ENCODE results near the gene TOR2A.
"Not testable (repeated sequence)": the region's sequence is repeated elsewhere in the genome, so short reads cannot be mapped to it uniquely, and the experiment has no call there.

The TOR2A gene

DNA sequence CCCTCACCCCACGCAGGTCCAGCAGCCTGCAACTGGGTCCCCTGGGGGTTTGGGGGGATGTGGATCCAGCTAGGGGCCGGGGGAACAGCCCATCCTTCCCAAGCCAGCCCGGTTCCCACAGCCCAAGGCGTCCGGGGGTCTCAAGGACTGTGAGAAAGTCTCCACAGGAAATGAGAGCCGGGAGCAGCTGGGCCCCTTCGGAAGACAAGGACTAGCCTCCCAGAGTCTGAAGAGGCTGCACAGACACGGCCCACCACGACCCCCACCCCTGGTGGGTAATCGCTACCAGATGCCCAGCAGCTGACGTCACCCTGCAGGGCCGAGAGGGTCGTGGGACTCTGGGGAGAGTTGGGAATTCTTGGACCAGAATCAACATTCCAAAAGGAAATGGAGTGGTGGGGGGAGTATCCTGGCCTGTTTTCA, 32.8 kb upstream of the TOR2A start:
- DNase-seq: no peak

DNA sequence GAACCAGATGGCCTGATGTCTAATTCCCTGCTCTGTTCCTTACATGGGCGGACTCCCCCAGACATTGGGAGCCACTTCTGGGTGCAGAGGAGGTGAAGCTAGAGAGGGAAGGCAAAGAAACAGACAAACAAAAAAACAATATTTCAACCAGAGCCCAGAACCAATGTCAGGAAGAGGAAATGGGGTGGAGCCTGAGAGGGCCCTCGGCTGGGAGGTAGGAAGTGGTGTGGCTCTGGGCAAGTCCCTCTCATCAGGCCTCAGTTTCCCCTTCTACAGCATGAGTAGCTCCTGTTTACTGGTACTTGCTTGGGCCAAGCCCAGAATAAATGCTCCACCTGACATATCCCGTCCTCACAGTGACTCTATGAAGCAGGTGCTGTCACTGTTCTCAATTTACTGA, 32.3 kb upstream of the TOR2A start:
- DNase-seq: no peak

- no peak for DNase-seq
Observed at GRCh38 chr9:127765418-127765817, 30.3 kb upstream of the TOR2A start.

DNA sequence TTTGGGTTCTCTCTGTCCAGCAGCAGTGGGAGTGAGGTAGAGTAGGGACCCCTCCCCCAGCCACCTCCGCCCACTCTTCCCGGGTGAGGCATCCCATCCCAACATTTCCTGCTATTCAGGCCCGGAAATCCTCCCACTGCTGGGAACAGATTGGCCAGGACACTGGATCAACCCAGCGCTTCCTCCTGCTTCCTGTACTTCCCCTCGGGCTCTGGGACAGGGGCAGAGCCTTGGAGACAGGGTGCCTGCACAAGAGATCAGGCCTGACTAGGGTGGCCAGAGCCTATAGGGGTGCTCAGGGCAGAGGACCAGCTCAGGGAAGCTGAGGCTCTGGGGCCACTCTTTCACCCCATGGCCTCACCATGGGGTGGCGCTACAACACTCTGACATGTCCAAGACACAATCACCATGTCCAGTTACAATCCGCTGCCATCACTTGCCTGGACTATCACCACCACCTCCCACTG, 28.9 kb upstream of the TOR2A start:
- no peak for DNase-seq

- no peak for DNase-seq
Observed at GRCh38 chr9:127762111-127762676, 27.1 kb upstream of the TOR2A start.

DNA sequence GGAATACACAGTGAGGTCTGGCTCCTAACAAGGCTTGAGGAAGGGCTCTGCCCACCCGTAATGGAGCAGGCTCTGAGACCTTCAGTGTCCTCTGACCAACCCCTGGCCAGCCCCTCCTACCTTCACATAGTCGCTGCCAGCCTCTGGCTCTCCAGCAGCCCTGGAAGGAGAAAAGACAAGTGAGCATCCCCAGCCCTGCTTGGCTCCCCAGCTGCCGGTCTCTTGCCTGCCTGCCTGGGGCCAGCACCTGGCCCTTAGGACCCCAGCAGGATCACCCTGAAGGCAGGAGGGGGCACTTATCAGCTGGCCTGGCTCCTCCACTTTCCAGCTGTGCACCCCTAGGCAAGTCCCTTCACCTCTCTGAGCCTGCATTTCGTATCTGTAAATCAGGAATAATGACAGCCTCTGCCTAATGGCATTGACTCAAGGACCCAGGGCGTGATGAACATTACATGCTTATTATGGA, 26.4 kb upstream of the TOR2A start:
- DNase-seq: no peak

DNA sequence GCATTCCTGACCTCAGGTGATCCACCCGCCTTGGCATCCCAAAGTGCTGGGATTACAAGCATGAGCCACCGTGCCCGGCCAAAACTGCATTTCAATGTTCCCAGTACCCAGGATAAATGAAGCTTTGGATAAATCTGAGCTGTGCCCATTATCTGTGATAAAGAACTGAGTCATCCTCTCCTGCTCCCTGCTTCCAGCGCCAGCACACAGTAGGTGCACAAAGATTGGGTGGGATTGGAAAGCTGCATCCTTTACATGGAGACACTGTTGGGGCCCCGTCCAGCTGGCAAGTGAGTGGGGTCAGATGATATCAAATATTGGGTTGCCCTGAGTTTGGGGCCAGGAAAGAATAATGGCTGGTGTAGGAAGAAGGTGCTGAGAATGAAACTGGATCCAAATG, 26.0 kb upstream of the TOR2A start:
- no peak for DNase-seq

DNA sequence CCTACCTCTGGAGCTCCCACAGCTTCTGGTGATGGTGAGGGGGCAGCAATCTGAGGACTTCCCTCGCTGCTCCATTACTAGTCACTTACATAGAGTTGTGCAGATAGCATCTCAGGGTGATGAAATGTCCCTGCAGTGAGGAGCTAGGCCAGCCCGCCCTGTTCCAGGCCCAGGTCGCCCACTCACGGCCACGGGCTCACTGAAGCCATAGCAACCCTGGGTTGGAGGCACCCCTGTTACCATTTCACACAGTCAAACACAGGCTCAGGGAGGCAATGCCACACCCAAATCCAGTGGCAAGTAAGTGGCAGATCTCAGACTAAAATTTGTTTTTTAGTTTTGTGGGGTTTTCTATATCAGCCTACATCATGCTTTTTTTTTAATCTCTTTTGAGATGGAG, 23.7 kb upstream of the TOR2A start:
- no peak for DNase-seq

DNA sequence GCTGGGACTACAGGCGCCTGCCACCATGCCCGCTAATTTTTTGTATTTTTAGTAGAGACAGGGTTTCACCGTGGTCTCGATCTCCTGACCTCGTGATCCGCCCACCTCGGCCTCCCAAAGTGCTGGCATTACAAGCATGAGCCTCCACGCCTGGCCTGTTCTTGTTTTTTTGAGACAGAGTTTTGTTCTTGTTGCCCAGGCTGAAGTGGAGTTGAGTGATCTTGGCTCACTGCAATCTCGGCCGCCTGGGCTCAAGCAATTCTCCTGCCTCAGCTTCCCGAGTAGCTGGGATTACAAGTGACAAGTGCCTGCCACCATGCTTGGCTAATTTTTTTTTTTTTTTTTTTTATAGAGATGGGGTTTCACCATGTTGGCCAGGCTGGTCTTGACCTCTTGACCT, 21.7 kb upstream of the TOR2A start:
- not testable (repeated sequence) for DNase-seq

- DNase-seq: no peak
Observed at GRCh38 chr9:127756233-127756632, 21.1 kb upstream of the TOR2A start.

DNA sequence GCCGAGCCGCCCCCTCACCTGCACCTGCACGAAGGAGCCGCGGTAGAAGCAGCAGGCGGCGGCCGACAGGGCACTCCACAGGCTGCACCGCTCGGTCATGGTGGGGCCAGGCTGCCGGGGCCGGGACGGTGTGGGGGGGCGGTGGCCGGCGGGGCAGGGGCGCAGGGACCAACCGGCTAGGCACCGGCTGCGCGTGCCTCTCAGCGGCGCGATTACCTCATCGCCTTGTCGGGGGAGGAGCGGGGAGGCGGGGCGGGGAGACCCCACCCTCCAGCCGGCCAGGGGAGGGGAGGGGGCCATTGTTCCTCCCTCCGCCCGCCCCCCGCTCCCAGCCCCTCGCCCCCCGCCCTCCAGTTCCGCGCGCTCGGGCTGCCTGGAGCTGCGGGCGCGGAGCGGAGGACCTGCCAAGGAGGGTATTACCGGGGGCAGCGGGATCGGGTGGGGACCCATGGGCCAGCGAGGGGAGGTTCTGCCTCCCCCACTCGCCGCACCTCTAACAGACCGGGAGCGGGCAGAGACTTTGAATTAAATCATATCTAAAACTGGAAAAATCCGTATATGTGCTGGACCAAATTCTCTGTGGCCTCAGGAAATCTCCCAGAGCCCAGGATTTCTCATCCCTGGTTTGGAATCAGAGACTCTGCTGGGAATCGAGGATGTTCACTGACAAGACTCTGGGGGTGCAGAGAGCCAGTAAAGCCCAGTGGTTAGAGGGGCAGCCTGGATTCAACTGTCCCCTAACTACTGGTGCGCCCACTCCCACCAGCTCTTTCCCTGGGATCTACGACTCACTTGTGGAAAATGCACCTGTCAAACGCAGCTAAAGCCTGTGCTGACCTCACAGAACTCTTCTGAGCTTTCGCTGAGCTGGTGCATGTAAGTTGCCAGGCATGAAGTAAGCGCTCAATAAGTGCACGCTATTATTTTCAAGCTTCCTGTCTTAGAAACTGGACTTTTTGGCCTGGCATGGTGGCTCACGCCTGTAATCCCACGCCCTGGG, 20.3 kb upstream of the TOR2A start:
- no peak for DNase-seq

GRCh38 chr9:127754099-127755060, 19.3 kb upstream of the TOR2A start:
- DNase-seq: no peak

DNA sequence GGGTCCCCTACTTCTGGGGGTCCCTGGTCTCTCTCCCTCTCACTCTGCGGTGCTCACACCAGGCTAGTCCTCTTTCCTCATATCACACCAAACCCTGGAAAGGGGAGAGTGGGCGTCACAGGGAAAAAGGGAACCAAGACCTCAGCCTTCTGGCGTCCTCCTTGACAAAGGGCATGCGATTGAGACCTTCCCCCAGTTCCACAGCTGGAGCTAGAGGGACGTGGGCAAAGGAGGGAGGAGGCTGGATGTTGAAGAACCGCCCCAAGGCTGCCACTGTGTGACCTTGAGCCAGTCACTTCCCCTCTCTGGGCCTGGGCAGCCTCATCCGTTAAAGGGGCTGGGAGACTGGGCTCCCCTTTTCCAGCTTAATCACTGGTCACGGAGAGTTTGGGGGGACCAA, 18.5 kb upstream of the TOR2A start:
- no peak for DNase-seq

GRCh38 chr9:127753148-127753547, 18.1 kb upstream of the TOR2A start:
- DNase-seq: no peak

- no peak for DNase-seq
Observed at GRCh38 chr9:127751269-127752054, 16.4 kb upstream of the TOR2A start.

DNA sequence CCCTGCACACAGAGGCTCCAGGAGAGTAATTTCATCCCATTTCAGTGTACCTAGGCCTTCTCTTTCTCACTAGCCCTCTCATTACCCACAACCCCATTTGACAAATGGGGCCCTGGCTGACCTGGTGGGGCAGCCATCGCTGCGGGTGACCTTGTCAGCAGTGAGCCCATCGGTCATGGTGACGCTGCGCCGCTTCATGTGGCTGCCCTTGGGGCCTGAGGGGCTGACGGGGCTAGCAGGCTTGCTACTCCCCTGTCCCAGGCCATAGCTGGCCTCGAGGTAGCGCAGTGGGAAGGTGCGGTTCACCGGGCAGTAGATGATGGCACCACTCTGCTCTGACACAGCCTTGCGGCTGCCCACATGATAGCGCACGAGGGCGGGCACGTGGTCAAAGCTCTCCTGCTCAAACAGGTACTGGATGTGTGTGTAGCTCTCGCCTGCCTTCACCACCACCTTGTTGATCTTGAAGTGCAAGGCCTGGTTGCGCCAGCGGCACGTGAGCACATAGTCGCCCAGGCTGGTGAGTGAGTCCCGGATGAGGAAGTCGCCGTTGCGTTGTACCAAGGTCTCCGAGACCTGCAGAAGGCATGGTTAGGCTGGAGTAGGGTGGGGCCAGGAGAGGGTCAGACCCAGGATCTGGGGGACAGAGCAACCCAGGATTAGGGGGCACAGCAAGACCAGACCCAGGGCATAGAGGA, 14.1 kb upstream of the TOR2A start:
- DNase-seq: no peak

DNA sequence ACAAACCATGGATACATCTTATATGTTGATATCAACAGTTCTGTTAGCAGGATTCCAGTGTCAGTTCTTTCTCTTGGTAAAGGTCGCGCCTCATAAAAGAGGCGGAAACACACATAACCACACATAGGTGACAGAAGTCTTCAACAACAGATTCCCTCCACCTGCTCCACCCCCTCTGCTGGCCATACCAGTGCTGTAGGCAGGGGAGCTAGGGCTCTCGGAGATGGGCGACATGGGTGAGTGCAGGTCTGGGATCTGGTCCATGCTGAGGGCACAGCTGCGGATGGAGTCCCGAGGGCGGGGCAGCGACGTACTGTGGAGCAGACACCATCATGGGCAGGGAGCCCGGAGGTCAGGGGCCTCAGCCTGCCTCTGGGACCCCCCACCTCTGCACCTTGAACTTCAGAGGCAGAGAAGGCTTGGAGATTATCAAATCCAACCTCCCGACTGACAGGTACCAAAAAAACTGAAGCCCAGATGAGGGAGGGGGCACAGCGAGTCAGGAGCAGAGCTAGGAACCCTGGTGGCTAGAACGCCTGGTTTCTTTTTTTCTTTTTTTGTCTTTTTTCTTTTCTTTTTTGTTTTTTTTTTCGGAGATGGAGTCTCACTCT, 12.0 kb upstream of the TOR2A start:
- DNase-seq: peak; percentile 47

DNA sequence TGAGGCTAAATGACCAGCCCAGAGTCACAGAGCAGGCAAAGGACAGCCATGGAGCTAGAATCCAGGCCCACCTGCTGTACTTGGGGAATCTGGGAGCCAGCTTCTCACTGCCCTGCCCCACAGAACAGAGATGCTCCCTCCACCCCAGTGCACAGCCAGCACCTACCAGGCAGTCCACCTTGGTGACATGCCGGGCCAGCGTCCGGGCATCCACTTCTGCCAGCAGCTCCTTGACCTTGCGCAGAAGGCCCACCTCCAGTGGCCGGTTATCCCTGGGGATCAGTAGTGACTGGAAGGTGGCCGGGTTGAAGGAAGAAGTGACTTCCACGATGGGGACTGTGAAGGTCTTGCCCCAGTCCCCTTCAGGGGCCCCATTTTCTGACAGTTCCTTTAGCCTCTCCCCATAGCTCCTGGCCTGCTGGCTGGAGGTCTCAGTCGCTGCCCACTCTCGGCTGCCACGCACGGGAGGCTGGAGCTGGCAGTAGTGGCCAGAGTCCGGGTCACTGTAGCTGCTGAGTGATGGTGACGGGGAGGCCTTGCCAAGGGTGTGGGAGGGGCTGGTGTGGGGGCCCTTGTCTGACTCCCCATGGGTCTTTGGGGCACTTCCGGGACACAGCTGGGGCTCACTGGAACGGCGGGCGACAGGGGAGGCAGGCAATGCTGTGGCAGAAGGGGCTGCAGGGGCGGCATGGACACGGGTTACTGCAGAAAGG, 9.5 kb upstream of the TOR2A start:
- no peak for DNase-seq

GRCh38 chr9:127742435-127743088, 7.5 kb upstream of the TOR2A start:
- no peak for DNase-seq

Data from CD4-positive, alpha-beta T cell treated with Interleukin-10 for 1 hour (primary cell).